HepG2 (cell line): Measurements from ENCODE around the gene CFAP210. TPM values are rescaled to one million over a fixed set of nuclear protein-coding genes. Genes with fewer than 3 reads are reported as not detected.
A peak's percentile ranks its signal among the peaks of the same experiment; 100 is the strongest.

Source experiments
- AKAP8 ChIP-seq: sonication (generic); formaldehyde crosslinking; IDR thresholded peaks from 2 replicates; pipeline ENCODE4 v1.5.1; 2020; ENCODE audit warnings: mild to moderate bottlenecking, missing genetic modification reagents
- ARID3A ChIP-seq: IDR thresholded peaks from 2 replicates; pipeline ENCODE4 v1.6.1; 2012; ENCODE audit warnings: low read depth, low read length, improper control_type of control experiment
- ATF2 ChIP-seq: sonication (generic); formaldehyde crosslinking; IDR thresholded peaks from 2 replicates; pipeline ENCODE4 v1.4.0; 2020; ENCODE audit warnings: missing genetic modification reagents
- ATF7-NPFF ChIP-seq: sonication (generic); formaldehyde crosslinking; IDR thresholded peaks from 2 replicates; pipeline ENCODE4 v1.8.1; 2023; ENCODE audit warnings: mild to moderate bottlenecking, low read depth, missing genetic modification reagents, moderate library complexity
- DRAP1 ChIP-seq: IDR thresholded peaks from 2 replicates; pipeline ENCODE4 v1.6.1; 2016; ENCODE audit warnings: missing genetic modification reagents, missing compliant biosample characterization
- EED ChIP-seq: sonication (generic); formaldehyde crosslinking; IDR thresholded peaks from 2 replicates; pipeline ENCODE4 v1.5.0; 2020; ENCODE audit warnings: mild to moderate bottlenecking, missing genetic modification reagents
- GABPB1 ChIP-seq: IDR thresholded peaks from 2 replicates; pipeline ENCODE4 v1.6.1; 2016; ENCODE audit warnings: mild to moderate bottlenecking, missing genetic modification reagents, moderate library complexity, missing compliant biosample characterization
- GLI4 ChIP-seq: sonication (generic); formaldehyde crosslinking; IDR thresholded peaks from 2 replicates; pipeline ENCODE4 v1.5.1; 2020; ENCODE audit warnings: missing genetic modification reagents, mild to moderate bottlenecking, moderate library complexity, borderline replicate concordance
- HMG20A ChIP-seq: IDR thresholded peaks from 2 replicates; pipeline ENCODE4 v1.6.1; 2016; ENCODE audit warnings: borderline replicate concordance
- KLF9 ChIP-seq: IDR thresholded peaks from 2 replicates; pipeline ENCODE4 v1.6.1; 2016; ENCODE audit warnings: low read depth
- SMC3 ChIP-seq: IDR thresholded peaks from 2 replicates; pipeline ENCODE4 v1.6.1; 2011; ENCODE audit warnings: low read length, improper control_type of control experiment
- SSRP1 ChIP-seq: IDR thresholded peaks from 2 replicates; pipeline ENCODE4 v1.6.1; 2016; ENCODE audit warnings: control low read depth
- ZBTB20 ChIP-seq: sonication (generic); formaldehyde crosslinking; IDR thresholded peaks from 2 replicates; pipeline ENCODE4 v1.8.1; 2023; ENCODE audit warnings: missing genetic modification reagents, low read depth, mild to moderate bottlenecking, borderline replicate concordance
- ZMAT3 ChIP-seq: sonication (generic); formaldehyde crosslinking; conservative IDR thresholded peaks from 2 replicates; pipeline ENCODE4 v1.7.0; 2021; ENCODE audit warnings: missing genetic modification reagents
- ZNF484 ChIP-seq: sonication (generic); formaldehyde crosslinking; IDR thresholded peaks from 2 replicates; pipeline ENCODE4 v1.5.1; 2020; ENCODE audit warnings: mild to moderate bottlenecking, low read depth, missing genetic modification reagents, borderline replicate concordance
- ZNF576 ChIP-seq: sonication (generic); formaldehyde crosslinking; IDR thresholded peaks from 2 replicates; pipeline ENCODE4 v1.4.0; 2020; ENCODE audit warnings: mild to moderate bottlenecking, missing genetic modification reagents
- ZNF691 ChIP-seq: sonication (generic); formaldehyde crosslinking; IDR thresholded peaks from 2 replicates; pipeline ENCODE4 v1.4.0; 2020; ENCODE audit warnings: missing genetic modification reagents, low read depth, mild to moderate bottlenecking, borderline replicate concordance
- ZNF724P ChIP-seq: sonication (generic); formaldehyde crosslinking; IDR thresholded peaks from 2 replicates; pipeline ENCODE4 v1.8.0; 2022; ENCODE audit warnings: missing genetic modification reagents, borderline replicate concordance
- ZNF782 ChIP-seq: sonication (generic); formaldehyde crosslinking; IDR thresholded peaks from 2 replicates; pipeline ENCODE4 v1.4.0; 2020; ENCODE audit warnings: missing genetic modification reagents, mild to moderate bottlenecking, borderline replicate concordance
- polyA plus RNA-seq, 8 experiments: library from polyadenylated mRNA; depleted of rRNA in 3 of 8; stranded (reverse) in 7 of 8; unstranded in 1 of 8; fragments of >200 nt; fragmentation: Illumina TruSeq in 4 of 8; extraction: Trizol in 4 of 8; gene quantifications; 2 replicates each; pipeline versions ENCODE4 v1.2.1 to v1.2.3, GENCODE V29; 2011 to 2016; ENCODE audit warnings: low read depth in 4 of 8, missing spikeins in 1 of 8, mixed read lengths in 1 of 8; ENCODE audit not compliant: insufficient read depth in 1 of 8
- total RNA-seq, 5 experiments: library from RNA; depleted of rRNA; stranded (reverse); fragments of >200 nt; fragmentation: Illumina TruSeq; extraction: Trizol; gene quantifications; 2 replicates each; pipeline ENCODE4 v1.2.3, GENCODE V29; 2016; ENCODE audit warnings: low read depth in 1 of 5
- TF ChIP-seq, protein P1 (sequence below): sonication (generic); formaldehyde crosslinking; IDR thresholded peaks from 2 replicates; pipeline ENCODE4 v1.4.0; 2020; ENCODE audit warnings: missing genetic modification reagents, borderline replicate concordance

Gene CFAP210
- total and polyA plus RNA-seq, 2 of the 13 experiments (the other 11 are each of a cell fraction or from before 2014, with no cell fraction given), result 0.18 TPM; not detected in 1

- TF ChIP-seq GABPB1, result peak; percentile 31; the same call in 1 of the 2 replicates
- TF ChIP-seq, protein P1, sequence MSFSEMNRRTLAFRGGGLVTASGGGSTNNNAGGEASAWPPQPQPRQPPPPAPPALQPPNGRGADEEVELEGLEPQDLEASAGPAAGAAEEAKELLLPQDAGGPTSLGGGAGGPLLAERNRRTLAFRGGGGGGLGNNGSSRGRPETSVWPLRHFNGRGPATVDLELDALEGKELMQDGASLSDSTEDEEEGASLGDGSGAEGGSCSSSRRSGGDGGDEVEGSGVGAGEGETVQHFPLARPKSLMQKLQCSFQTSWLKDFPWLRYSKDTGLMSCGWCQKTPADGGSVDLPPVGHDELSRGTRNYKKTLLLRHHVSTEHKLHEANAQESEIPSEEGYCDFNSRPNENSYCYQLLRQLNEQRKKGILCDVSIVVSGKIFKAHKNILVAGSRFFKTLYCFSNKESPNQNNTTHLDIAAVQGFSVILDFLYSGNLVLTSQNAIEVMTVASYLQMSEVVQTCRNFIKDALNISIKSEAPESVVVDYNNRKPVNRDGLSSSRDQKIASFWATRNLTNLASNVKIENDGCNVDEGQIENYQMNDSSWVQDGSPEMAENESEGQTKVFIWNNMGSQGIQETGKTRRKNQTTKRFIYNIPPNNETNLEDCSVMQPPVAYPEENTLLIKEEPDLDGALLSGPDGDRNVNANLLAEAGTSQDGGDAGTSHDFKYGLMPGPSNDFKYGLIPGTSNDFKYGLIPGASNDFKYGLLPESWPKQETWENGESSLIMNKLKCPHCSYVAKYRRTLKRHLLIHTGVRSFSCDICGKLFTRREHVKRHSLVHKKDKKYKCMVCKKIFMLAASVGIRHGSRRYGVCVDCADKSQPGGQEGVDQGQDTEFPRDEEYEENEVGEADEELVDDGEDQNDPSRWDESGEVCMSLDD (CRISPR knock-in tag), result no peak
- TF ChIP-seq SSRP1 (CRISPR knock-in tag), result no peak
- no peak for TF ChIP-seq AKAP8 (CRISPR knock-in tag)
- no peak for TF ChIP-seq ZNF484 (CRISPR knock-in tag)
- no peak for TF ChIP-seq ZNF576
- no peak for TF ChIP-seq ZBTB20 (CRISPR knock-in tag)
- TF ChIP-seq ATF7-NPFF (CRISPR knock-in tag), result peak; percentile 27; the same call in 1 of the 2 replicates
- peak; percentile 77; the same call in 1 of the 2 replicates for TF ChIP-seq ATF2 (CRISPR knock-in tag)
- TF ChIP-seq DRAP1 (CRISPR knock-in tag), result no peak; the same call in 1 of the 2 replicates
- no peak; the same call in 1 of the 2 replicates for TF ChIP-seq ZNF782
- TF ChIP-seq GLI4, result no peak
- peak; percentile 5; the same call in 1 of the 2 replicates for TF ChIP-seq ZNF691 (CRISPR knock-in tag)
- no peak for TF ChIP-seq ZNF724P
- peak; percentile 79 for TF ChIP-seq ARID3A
- no peak for TF ChIP-seq EED
- TF ChIP-seq SMC3, result 0 out of 2 replicates have a peak, but pooled peaks have one; percentile 16
- TF ChIP-seq HMG20A (CRISPR knock-in tag), result peak; percentile 79
- no peak for TF ChIP-seq KLF9 (CRISPR knock-in tag)
- peak; percentile 40; the same call in 1 of the 2 replicates for TF ChIP-seq ZMAT3 (CRISPR knock-in tag)
Measured at GRCh38 chr2:169715379-169716237, 21.4 kb upstream of the CFAP210 start (continued).
